Measurements from ENCODE around the gene WNT3A.

Gene WNT3A

DNA sequence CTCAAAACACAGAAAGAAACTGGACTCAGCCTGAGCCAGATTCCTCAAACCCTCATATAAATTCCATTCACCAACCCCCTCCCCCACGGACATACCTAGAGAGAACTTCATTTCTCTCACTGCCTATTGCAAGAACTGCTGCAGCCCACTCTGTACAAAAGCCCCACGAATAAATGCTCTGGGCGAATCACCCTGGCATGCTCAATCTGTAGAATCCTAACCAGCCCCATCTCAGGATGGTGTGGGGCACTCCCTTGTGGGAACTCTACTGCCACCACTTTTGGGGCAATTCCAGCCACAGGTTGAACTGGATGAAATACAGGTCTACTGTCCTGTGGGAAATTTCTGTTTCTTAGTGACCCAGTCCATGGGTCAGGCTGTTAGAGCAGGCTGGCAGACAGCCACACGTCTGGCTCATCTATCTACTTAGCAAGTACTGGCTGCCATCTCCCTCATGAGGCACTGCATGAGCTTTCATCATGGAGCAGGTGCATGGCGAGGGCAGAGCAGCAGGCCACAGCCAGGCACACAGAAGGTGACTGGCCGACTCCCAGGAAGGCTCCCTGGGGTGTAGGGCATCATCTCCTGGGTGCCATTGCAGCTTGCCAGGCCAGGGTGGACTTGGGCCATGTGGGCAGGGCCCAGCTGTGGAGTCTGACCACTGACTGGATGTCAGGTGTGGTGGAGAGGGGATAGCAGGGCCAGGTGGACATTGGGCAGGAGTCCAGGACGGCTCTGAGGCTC is 97.9 kb downstream of the WNT3A start:
- no peak for DNase-seq

DNA sequence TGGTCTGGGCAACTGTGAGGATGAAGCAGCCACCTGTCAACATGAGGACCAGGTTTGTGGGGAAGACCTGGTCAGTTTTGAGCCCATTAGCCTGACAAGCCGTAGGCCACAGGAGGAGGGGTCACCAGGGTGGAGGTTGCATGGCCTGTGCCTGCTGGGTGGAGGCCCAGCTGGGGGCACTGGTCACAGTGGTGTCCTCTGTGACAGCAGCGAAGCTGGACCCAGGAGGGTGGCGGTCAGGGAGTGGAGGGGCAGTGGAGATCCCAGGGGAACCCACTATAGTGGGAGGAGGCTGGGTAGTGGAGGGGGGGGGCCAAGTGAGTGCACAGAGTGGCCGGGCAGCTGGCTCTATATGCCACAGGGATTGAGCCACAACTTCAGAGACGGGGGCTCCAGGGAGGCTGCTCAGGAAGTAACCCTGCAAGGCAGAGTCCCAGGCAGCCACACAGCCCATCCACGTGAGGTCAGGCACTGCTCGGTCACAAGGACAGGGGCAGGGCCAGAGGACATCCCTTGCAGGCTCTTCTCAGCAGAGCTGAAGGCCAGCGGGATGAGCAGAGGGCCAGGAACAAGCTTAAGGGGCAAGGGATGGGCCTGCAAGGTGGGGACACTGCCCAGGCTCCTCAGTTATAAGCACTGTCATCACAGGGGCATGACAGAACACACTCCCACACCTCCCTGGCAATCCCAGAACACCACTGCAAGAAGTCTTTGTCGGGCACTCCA is 98.6 kb downstream of the WNT3A start:
- DNase-seq: no peak

GRCh38 chr1:228105996-228106799 is 99.4 kb downstream of the WNT3A start:
- DNase-seq: no peak

GRCh38 chr1:228106800-228107054 is 99.9 kb downstream of the WNT3A start:
- DNase-seq: no peak

- no peak for DNase-seq
Observed at GRCh38 chr1:228107636-228108035, 100.8 kb downstream of the WNT3A start.

DNA sequence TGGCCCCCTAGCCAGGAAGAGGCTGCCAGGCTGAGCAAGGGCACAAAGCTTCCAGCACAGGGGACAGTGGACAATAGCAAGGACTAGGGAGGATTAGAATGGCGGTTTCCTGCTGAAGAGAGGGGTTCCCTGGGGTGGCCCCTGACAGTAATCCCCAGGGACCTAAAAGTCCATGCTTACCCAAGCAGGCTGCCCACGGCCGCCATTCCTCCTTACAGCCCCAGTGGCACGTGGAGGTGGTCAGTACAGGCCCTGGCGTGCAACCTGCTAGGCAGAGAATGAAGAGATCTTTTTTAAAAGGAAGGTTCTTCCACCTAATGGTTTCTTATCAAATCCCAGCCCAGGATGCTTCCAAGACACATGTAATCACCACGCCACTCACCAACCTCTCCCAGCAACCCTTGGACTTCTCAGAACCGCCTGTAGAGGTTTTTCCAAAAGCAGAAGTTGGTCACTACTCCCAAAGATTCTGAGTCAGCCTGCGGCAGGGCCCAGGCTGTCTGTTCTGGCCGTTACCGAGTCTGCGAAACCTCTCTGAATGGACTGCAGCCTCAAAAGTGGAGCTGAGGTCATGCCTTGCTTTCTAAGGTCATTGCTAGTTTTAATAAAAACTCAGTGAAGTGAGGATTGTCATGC is 101.4 kb downstream of the WNT3A start:
- DNase-seq: no peak

DNA sequence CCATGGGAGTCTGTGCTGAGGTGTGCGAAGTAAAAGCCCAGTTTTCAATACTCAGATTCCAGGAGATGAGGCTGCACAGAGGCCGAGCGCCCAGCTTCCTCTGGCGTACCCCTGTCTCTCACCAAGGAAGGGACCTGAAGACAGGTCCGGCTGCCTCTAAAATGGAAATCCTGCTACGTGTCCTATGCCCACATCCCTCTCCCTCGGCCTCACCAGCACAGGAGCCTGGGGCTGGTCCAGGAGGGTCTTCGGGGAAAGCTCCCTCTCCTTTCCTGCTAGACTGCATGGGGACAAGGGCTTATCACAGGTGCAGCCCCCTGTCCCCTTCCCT is 101.9 kb downstream of the WNT3A start:
- no peak for DNase-seq

DNA sequence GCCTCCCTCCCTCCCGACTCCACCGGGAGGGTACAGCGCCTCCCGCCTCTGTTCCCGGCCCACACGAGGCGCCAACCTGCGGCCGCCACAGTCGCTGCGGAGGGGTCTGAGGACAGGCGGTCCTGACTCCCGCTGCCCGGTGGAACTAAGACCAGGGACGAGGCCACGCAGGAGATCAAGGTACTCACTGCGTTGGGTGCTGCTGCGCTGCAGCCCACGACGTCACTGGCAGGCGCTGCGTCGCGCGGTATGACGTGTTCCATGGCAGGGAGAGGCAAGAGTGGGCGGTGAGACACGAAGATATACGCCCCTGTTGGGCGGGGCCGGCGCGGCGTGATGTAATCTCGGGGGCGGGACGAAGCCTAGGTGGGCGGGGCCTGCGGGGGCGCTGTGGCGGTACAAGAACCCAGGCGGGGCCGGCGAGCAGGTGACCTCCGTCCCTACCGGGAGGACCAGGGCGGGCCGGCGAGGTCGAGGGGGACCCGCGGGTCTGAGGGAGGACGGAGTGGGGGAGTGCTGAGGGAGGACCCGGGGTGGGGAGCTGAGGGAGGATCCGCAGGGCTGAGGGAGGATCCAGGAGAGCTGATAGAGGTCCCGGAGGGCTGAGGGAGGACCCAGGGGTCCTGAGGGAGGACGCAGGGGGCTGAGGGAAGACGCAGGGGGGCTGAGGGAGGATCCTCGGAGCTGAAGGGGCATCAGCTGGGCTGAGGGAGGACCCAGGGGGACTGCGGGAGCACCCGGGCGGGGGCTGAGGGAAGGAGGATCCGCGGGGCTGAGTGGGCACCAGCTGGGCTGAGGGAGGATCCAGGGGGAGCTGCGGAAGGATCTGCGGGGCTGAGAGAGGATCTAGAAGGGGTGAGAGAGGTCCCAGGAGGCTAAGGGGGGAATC is 102.5 kb downstream of the WNT3A start, which contains the start of gene MRPL55:
TSS of gene MRPL55 (minus strand) at position 227 of the 889 bp plus-strand sequence. CDS start 1,039 bp downstream, outside the sequence.
- peak; percentile 80 for DNase-seq

DNA sequence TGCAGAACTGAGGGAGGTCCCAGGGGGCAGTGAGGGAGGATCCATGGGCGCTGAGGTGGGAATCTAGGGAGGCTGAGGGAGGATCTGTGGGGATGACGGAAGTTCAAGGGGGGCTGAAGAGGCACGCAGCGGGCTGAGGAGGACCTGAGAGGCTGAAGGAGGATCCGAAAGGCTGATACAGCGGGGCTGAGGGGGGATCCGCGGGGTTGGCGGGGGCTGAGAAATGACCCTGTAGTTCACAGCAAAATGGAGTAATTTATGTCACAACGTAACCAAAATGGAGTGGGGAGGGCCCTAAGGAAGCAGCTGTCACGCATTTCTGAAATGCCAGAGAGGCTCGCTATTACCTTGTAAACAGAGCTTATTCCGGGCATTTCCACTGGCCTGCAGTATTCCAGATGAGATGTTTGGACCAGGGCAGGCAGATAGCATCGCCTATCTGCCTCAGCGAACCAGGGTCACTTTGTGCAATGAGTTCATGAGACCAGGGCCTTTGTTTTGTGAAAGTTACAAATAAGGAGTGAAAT is 103.2 kb downstream of the WNT3A start:
- no peak for DNase-seq

DNA sequence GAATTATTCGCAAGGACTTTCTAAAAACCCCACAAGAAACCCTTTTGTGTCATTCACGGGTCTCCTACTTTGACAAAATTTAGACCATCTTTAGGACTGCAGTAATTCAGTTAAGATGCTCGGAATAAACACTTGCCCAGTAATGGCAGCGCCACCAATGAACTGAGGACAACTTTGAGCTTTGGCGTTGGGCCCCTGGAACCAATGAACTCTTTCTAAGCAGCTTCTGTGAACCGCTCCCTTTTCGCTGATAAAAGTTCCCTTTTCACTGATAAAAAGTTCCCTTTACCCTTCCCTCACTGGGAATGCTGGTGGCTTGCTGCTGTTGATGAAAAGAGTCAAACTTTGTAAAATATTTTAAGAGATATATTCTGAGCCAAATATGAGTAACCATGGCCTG is 103.8 kb downstream of the WNT3A start:
- no peak for DNase-seq

Data from NCI-H1105 (cell line).